ENCODE measurements around the gene BCKDHB.
A peak's percentile ranks its signal among the peaks of the same experiment; 100 is the strongest.

DNA sequence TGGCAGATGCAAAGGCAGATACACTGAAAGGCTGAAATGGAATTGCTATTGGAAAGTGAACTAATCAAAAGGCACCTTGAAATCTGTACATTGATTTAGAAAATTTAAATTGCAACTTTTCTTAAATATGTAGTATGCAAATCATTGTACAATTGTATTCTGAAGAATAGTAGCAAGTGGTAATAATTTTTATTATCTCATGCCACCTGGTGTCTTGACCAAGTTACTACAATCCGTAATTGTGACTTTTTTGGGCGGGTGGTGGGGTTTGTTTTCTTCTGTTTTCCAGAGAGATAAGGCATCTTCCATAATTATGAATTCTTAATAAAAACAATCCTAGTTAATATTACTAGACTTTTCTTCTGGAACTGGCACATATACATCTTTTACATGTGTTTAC, 12.5 kb upstream of the BCKDHB start:
- peak; percentile 27 to 64 (median 50) for TF ChIP-seq CTCF (IDR thresholded peaks at IDR 0.05)
- no peak for TF ChIP-seq POLR2A (IDR thresholded peaks at IDR 0.05)
